ENCODE results near the gene NAV2.
A peak's percentile ranks its signal among the peaks of the same experiment; 100 is the strongest.
"Not testable (repeated sequence)": the region's sequence is repeated elsewhere in the genome, so short reads cannot be mapped to it uniquely, and the experiment has no call there.

NAV2 gene

DNA sequence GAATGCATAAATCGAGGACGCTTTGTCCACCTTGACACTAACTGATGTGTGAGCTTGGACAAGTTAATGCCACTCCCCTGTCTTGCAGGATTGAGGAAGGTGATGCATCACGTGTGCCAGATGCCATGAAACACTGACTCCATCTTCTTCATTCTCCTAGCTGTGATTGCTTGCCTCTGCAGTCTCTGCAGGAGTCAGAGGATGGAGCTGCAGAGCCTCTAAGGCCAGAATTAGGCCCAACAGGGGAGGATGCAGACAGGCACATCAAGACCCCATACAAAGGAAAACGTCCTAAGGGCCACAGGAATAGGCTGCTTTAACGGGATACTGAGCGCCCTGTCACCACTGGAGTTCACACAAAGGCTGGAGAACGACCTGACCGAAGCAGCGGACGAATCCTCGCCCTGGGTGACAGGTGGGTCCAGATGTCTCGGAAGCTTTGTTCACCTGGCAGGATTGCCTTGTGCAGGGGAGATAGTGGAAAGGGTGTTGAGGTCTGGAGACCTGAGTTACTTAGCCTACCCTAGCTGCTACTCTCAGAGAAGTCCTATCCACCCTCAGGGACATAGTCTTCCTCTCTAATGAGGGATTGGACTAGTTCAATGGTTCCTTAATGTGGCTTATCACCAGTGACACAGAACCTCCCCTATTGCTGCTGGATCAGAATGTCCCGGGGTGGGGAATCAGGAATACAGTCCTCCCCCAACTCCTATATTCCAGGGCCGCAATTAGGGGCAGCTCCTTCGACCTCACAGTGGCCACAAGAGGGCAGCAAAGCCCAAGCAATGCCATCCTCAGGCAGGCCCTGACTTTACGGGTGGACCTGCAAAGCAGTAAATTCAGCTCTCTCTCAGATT is 415.3 kb downstream of the NAV2 start:
- DNase-seq (ENCODE audit: extremely low read depth in 1 of 2, low read depth in 1 of 2) = peak; percentile 39 to 41

DNA sequence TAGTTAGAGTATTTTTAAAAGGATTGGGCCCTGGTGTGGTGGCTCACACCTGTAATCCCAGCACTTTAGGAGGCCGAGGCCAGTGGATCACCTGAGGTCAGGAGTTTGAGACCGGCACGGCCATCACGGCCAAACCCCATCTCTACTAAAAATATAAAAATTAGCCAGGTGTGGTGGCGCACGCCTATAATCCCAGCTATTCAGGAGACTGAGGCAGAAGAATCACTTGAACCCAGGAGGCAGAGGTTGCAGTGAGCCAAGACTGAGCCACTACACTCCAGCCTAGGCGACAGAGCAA is 415.8 kb downstream of the NAV2 start:
- not testable (repeated sequence) for DNase-seq (ENCODE audit: extremely low read depth in 1 of 2, low read depth in 1 of 2)

DNA sequence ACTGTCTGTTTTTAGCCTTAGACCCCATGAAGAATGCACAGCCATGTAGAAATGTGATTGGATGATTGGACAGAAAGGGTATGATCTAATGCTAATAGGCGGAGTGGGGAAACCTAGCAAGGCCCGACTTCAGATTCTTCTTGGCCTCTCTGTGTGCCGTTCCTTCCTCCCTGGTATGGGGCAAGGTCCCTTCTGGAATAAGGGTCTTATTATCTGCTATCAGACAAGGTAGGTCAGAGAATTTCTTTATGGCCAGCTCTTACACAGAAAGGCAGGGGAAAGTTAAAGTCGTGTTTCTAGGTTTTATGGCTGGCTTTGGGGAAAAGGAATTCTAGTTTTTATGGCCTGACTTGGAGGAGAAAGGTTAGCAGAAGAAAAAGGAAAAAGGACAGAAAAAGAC is 417.0 kb downstream of the NAV2 start:
- no peak for DNase-seq (ENCODE audit: extremely low read depth in 1 of 2, low read depth in 1 of 2)

DNA sequence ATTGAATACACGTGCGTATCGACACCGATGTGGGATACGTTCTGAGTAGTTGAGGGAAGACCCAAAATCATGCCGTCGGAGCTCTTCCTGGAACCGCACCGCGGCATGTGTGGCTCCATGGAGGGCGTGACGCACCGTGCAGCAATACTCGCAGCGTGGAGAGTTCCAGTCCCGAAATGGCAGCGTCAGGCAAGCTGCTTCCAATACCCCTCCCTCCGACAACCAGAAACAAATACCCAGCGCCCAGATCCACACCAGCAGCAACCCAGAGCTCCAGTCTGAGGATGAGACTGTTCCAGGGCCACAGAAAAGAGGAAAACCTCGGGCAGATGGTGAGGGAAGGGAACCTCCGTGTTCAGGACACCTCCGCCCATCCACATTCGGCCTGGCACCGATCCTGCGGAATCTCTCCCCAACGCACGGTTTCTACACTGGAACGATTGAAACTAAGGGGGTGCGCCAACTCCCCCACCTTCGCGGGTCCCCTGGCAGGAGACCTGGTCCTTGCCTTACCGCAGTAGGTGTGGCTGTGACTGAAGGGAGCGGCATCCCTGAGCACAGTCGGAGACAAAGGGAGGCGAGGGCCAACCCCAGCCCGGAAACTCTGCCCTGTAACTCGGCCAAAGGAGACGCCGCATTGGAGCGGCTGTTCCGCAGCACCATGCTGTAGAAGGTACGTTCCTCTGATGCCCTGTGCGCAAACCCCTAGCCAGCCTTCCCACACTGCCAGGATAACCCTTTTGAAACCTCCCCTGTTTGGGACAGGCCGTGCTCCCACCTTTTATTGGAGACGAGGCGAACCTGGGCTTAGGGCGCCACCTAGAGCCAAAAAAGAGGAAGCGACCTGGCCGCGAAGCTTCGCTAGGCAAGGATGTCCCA is 419.4 kb downstream of the NAV2 start:
- no peak for DNase-seq (ENCODE audit: extremely low read depth in 1 of 2, low read depth in 1 of 2)

DNA sequence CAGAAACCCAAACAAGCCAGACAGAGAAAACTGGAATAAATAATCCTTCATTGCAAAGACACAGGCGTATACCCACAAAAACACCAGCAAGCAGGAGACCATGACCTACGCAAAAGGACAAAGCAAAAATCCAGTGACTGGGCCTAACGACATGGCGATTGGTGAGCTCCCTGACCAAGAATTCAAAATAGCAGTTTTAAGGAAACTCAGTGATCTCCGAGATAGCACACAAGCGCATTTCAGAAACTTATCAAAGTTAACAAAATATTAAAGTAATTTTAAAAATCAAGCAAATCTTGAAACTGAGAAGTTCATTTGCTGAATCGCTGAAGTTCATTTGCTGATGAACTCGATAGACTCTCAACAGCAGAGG is 420.0 kb downstream of the NAV2 start:
- DNase-seq (ENCODE audit: extremely low read depth in 1 of 2, low read depth in 1 of 2) = no peak

DNA sequence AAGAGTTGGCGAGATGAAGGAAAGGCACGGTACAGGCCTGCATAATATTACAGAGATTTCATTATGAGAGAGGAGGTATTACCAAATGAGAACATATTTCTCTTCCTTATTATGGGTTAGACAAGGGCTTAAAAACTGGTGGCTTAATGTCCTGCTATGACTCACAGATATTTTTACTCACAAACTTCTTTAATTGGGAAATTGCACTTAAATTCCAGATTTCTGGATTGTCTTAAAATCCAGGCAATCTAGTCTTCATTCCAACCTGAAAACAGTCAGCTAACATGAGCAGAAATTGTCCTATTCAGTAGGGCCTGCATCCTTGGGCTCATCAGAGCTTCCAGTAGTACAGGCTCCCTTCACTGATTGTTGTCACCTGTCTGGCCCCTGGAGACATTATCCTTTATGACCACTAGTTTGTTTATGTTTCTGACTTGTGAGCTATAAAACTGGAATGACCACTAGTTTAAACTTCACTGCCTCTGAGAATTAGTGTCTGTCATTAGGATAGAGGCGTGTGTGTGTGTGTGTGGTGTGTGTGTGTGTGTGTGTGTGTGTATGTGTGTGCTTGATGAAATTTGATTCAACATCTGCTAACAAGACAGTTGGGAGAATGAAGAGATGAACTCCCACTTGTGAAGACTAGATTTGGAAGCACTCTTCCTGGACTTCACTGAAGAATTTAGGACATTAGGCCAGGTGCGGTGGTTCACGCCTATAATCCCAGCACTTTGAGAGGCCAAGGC is 422.5 kb downstream of the NAV2 start:
- no peak for DNase-seq (ENCODE audit: extremely low read depth in 1 of 2, low read depth in 1 of 2)

DNA sequence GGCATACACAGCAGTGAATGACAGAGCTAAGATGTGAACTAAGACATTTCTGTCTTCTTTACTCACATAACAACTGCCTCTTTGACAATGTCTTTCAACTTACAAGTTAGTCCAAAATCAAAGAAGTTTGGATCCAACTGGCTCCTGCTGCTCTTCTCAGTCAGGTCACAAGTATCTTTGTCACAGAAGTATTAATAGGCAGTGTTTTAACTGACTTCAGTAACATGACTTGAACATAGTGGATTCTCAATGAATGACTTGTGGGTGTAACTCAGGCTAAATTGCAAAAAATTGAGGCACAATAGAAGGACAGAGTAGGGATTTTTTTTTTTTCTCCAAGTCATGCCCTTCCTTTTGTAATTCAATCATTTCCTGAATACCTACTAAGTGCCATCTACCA is 425.0 kb downstream of the NAV2 start:
- DNase-seq (ENCODE audit: extremely low read depth in 1 of 2, low read depth in 1 of 2) = no peak

DNA sequence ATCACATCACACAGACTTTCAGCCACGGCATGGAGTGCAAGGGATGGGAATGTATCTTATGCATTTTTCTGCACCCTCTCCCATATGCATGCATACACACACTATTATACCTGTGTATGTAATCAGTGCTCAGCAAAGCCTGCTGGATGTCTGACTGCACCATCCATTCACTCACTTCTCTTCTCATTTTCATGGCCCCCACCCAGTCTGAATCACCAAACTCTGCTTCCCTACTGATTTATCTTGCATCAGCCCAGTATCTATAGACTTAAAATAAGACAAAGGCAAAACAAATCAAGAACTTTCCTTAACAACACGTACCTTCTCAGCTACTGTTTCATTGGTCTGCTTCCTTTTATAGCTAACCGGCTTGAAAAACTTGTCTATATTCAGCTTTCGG is 426.1 kb downstream of the NAV2 start:
- DNase-seq (ENCODE audit: extremely low read depth in 1 of 2, low read depth in 1 of 2) = no peak

DNA sequence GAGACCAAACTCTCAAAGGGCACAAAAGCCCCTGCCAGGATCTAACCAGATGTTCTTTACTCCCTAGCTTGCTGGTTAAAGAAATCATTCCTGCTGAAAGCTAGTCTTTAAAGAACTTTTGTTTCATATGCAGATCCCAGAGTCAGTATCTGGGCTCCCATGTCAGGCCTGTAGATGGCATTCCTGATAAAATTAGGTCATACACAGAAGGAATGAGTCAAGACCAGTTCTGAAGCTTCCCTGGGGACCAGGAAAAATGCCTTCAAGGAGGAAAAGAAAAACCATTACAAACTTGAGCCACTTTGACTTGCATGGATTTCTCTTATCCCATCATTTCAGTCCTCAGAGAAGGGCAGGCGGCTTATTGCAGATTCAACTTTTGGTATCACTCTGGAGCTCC is 441.7 kb downstream of the NAV2 start:
- no peak for DNase-seq (ENCODE audit: extremely low read depth in 1 of 2, low read depth in 1 of 2)

DNA sequence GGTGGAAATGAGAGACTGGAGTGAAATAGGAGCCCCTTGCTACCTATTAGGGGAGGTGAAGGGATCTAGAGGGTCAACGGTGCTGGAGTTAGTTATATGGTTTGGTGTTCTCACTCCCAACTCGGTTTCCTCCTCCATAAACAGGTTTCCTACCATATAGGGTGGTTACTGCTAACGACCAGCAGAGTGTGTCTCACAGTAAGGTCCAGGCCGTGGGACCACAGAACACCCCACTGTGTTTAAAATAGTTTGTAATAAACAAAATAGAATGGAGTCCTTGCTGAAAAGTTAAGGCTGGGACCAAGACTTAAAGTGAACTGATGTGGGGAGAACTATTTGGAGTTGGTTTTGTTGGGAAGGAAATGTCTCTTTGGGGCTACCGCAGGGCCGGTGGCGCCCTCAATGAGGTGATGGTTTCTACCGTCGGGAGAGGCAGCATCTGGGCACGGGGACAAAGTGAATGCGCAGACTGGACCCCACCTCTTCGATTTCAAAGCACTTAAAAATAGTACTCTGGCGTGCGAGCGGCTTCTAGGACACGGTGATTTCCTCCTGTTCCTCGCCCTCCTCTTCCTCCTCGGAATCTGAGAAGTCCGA is 443.1 kb downstream of the NAV2 start:
- DNase-seq (ENCODE audit: extremely low read depth in 1 of 2, low read depth in 1 of 2) = no peak

DNA sequence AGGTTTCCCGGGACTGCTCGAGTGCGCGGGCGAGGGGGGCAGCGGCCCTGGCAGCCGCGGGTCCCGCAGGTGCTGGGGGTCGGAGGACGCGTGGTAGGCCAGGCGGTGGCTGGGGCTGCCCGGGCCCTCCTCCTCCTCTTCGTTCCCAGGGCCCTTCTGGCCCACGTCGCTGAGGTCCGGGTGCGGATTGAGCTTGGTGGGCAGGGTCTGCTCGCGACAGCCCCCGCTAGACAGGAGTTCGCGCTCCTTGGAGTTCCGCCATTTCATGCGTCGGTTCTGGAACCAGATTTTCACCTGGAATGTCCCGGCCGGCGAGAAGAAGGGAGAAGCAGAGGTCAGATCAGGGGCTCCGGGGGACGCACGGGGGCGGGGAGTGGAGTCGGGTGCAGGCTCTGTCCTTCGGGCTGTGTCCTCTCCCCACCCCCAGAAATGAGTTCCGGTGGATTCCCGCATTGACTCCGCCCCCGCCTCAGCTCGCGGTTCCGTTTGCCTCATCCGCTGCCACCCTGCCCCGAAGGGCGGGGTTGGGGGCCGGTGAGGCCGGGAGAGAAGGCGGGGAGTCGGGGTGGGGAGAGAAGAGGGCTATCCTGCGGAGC is 443.7 kb downstream of the NAV2 start:
- DNase-seq (ENCODE audit: extremely low read depth in 1 of 2, low read depth in 1 of 2) = peak in 1 of 2 donors; percentile 20

DNA sequence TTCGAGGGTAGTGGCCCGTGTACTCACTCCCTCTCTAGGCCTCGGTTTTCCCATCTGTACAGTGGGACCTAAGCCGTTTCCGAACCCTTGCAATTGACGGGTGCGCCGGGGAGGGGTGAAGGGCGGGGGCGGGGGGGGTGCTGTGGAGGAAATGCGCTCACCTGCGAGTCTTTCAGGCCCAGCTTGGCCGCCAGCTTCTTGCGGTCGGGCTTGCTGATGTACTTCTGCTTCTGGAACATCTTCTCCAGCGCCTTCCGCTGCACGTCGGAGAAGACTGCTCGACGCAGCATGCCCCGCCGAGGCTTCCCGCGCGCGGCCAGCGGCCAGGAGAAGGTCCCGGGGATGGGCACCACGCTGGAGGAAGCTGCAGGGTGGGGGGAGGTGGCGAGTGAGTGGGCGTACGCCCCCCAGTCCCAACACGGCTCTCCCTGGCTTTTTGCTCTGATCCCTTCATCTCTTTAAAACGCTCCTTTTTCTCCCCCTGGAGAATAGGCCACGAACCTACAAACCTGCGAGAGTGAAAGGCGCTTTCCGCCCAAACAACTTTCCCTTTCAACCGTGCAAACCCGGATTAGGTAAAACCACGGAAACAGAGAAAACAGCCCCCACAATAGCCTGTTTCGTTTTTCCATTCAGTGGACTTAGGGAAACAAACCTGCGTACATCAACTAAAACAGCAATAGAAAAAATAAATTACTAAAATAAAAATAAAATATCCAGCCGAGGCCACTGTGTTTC is 444.4 kb downstream of the NAV2 start:
- DNase-seq (ENCODE audit: extremely low read depth in 1 of 2, low read depth in 1 of 2) = no peak

DNA sequence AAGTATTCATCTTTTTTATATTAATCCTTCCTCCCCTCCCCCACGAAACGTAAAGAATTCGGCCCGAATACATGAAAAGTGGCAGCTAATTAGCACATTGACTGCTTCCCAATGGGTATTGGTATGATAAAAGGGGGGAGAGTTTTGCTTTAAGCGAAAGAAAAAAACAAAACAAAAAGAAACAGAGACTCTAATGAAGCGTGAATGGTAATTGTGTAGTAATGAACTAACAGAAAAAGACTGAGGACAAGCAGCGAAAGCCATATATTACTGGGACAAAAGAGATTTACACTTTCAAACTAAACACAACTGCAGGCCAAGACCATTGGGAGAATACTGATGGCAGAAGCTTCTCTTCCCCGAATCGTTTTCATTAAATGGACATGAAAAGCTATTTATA is 445.1 kb downstream of the NAV2 start:
- no peak for DNase-seq (ENCODE audit: extremely low read depth in 1 of 2, low read depth in 1 of 2)

DNA sequence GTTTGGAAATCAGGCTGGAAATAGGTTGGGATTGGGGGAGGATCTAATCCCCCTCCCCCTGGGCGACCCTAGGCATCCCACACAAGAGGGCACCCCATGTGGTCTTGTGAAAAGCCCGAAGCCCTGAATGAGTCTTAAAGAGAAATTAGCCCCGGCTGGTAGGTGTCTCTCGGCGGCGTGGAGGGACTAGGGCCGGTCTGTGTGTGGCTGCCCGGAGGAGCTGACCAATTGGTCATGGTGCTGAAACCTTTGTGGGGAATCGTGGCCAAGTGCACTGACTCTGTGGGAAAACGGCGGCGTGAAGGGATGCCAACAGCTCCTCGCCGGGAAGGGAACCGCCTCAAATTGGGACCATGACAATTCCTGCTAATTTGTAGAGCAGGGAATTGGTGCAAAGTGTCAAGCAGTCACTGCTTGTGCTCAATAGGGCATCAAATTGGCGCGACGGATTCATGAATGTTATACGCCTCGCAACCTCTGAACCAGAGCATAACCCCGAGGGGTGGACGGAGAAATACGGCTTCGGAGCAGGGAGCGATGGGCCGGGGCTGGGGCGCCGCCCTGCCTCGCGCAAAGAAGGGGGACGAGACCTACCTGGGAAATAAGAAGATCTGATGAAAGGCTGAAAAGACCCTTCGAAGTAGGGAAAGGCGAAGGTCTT is 446.1 kb downstream of the NAV2 start:
- no peak for DNase-seq (ENCODE audit: extremely low read depth in 1 of 2, low read depth in 1 of 2)

DNA sequence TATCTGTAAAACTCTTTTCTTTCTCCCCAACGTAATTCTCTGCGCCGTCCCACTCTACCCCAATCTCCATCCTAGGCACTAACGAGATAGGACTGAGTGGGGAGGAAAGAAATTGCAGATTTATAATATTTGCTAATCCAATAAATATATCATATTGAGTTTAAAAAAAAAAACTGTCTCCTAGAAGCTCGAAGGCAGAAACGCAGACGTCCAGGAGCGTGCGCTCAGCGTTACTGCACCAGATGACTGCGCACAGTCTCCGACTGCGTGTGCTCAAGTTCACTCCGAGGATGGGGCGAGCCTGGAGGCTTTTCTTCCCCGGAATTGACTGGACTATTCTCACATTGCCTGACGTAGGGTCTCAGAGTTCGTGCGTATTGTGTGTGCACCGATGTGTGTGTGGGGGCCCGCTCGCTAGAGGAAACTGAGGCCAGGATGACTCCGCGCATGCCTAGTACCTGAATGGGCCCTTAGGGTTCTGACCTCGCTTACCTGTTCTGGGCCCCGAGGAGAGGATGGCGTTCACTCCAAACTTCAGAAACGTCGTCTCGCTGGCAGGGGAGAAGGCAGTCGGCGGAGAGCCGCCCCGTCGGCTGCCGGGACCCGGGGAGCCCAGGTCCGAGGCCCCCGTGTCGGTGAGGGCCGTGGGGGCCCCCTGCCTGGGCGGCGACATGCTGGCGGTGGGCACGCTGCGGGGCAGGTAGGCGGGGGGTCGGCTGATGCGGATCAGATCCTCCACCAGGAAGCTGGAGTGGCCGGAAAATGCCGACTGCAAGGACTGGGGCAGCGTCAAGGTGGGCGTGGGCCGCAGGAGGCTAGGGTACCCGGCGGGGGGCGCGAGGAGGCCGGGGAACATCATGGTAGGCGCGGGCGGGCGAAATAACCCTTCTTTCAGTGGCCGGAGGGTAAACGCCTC is 447.1 kb downstream of the NAV2 start:
- DNase-seq (ENCODE audit: extremely low read depth in 1 of 2, low read depth in 1 of 2) = no peak

DNA sequence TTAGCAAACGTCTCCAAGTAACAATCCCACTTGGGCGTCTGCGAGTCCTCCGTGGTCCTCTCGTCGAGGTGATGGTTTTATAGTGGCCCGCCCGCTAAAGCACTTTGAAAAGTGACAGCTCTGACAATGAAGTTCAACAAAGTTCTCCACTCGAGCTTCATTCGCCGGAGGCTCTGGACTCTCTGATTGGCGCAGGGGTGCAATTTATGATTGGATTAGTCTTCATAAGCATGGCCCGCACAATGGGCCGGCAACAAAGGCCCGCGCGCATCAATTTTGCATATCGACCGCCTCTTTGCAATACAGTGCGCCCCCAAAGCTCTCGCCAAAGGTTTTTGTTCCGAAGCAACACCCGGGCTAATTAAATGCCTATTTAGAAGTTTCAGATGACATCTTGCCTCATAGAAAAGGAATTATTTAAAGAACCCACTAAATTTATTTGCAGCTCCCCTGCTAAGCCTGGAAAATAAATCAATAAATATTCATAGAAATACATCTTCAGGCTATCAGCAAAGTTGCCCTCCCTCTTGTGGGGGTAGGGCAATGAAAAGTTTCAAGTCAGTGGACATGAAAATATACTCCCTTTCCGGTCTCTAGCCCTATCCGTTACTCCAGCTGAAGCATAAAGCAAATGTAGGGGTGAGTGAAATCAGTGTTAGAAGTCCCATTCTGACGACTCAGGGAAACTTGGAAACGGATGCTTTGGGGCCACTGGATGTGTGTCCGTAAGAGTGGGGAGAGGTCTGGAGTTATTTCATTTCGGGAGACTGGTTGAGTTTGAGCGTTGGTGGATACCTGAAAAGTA is 448.0 kb downstream of the NAV2 start, which contains the start of gene DBX1:
TSS of gene DBX1 (minus strand) at position 51 of the 805 bp plus-strand sequence. CDS start 151 bp downstream, outside the sequence.
- DNase-seq (ENCODE audit: extremely low read depth in 1 of 2, low read depth in 1 of 2) = no peak

DNA sequence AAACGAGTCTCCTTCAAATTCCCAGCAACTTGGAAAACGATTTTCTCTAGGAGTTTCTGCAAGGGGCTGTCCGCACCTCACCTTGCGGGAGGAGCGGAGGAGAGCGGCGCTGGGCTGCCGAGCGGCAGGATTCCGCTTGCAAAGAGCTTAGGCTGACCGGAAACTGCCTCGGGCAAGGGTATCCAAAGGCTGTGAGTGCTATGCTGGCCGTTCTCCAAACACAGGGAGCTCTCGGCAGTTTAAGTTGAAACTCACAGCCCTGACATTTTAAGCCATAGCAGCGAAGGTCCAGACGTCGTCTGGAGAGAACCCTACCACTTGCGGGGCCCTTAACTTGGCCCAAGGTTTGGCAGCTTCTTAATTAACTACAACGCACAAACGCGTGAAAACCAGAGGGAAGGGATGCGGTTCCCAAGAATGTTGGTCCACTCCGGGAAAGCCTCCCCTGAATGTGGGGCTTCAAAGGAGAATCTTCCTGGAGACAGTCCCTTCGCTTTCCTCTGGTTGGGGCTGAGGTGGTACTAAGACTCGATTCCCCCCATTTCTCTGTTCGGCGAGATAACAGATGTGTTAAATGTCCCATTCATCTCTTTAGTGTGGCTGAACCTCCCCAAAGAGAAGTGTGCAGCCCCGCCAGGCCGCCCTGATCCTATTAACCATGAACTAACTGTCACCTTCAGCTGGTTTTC is 448.7 kb downstream of the NAV2 start:
- no peak for DNase-seq (ENCODE audit: extremely low read depth in 1 of 2, low read depth in 1 of 2)

All from stimulated activated CD8-positive, alpha-beta memory T cell treated with anti-CD3 and anti-CD28 coated beads, Interleukin-7, amount 100 ng/mL, for 48 hours (primary cell).